ENCODE measurements around the gene ZNF582.
A peak's percentile ranks its signal among the peaks of the same experiment; 100 is the strongest.

The ZNF582 gene

GRCh38 chr19:56393119-56394012 lies at the start of gene ZNF582:
Gene ZNF582 (minus strand): TSS chr19:56393534. CDS start chr19:56391752, 1,782 bp downstream.
- DNase-seq (ENCODE audit: low read depth): peak; percentile 76

GRCh38 chr19:56441206-56441792 lies 48.0 kb upstream of the ZNF582 start:
- no peak for DNase-seq (ENCODE audit: low read depth)

- DNase-seq (ENCODE audit: low read depth): no peak
Observed at GRCh38 chr19:56423985-56424353, 30.6 kb upstream of the ZNF582 start.

- DNase-seq (ENCODE audit: low read depth): no peak
Observed at GRCh38 chr19:56423276-56423984, 30.1 kb upstream of the ZNF582 start.

- DNase-seq (ENCODE audit: low read depth): no peak
Observed at GRCh38 chr19:56405062-56405461, 11.7 kb upstream of the ZNF582 start.

GRCh38 chr19:56404705-56405056 lies 11.3 kb upstream of the ZNF582 start:
- no peak for DNase-seq (ENCODE audit: low read depth)

- peak; percentile 76 for DNase-seq (ENCODE audit: low read depth)
Observed at GRCh38 chr19:56403764-56404704, 10.7 kb upstream of the ZNF582 start, which contains the start of gene ZNF583. Gene ZNF583 (plus strand): TSS chr19:56404332. CDS start chr19:56407115, 2,783 bp downstream.

- DNase-seq (ENCODE audit: low read depth): no peak
Observed at GRCh38 chr19:56403261-56403660, 9.9 kb upstream of the ZNF582 start.

GRCh38 chr19:56400485-56400884 lies 7.2 kb upstream of the ZNF582 start:
- no peak for DNase-seq (ENCODE audit: low read depth)

- DNase-seq (ENCODE audit: low read depth): no peak
Observed at GRCh38 chr19:56398809-56399208, 5.5 kb upstream of the ZNF582 start.

- DNase-seq (ENCODE audit: low read depth): no peak
Observed at GRCh38 chr19:56383826-56384605, 9.3 kb downstream of the ZNF582 start.

- no peak for DNase-seq (ENCODE audit: low read depth)
Observed at GRCh38 chr19:56377105-56377924, 16.0 kb downstream of the ZNF582 start.

GRCh38 chr19:56372281-56372680 lies 21.1 kb downstream of the ZNF582 start:
- no peak for DNase-seq (ENCODE audit: low read depth)

- DNase-seq (ENCODE audit: low read depth): no peak
Observed at GRCh38 chr19:56369886-56370676, 23.3 kb downstream of the ZNF582 start.

GRCh38 chr19:56367829-56368711 lies 25.3 kb downstream of the ZNF582 start:
- peak; percentile 57 for DNase-seq (ENCODE audit: low read depth)

GRCh38 chr19:56360841-56361240 lies 32.5 kb downstream of the ZNF582 start:
- no peak for DNase-seq (ENCODE audit: low read depth)

- DNase-seq (ENCODE audit: low read depth): no peak
Observed at GRCh38 chr19:56356944-56357343, 36.4 kb downstream of the ZNF582 start.

- no peak for DNase-seq (ENCODE audit: low read depth)
Observed at GRCh38 chr19:56355517-56355916, 37.8 kb downstream of the ZNF582 start.
